ENCODE results near the gene SLC8A2.

DNA sequence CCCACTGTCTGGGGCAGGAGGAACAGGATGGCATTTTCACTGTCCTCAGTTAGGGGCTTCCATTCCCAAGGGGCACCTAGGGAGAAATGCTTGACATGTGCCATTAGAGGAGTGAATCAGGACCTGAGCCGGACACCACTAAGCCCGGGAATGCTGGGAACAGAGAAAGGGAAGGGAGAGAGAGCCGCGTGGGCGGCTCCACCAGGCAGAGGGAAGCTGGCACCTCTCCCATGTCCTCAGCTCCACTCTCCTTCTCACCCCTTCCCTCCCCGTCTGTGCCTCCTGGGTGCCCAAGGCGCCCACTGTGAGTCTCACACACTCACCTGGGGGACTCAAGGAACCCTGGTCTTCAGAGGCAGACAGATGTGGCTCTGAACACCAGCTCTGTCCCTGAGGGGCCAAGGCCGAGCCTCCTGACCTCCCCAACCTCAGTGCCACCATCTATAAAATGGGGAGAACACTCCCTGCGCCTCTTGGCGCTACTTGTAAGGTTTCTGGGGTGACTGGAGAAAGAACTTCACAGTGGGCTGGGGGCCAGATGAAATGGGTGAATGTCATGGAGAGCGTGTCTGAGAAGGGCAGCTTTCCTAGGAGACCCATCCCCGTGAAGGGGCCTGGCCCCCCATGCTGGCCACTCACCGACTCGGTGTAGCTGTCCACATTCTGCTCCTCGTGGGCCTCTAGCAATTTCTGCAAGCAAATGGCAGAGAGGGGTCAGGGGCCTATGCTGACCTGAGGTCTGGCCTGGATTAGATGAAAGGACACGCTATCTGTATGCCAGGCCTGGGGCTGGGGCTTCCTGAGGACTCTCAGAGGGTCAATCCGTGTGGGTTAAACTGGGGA is 17.6 kb upstream of the SLC8A2 start:
- TF ChIP-seq, protein P1, sequence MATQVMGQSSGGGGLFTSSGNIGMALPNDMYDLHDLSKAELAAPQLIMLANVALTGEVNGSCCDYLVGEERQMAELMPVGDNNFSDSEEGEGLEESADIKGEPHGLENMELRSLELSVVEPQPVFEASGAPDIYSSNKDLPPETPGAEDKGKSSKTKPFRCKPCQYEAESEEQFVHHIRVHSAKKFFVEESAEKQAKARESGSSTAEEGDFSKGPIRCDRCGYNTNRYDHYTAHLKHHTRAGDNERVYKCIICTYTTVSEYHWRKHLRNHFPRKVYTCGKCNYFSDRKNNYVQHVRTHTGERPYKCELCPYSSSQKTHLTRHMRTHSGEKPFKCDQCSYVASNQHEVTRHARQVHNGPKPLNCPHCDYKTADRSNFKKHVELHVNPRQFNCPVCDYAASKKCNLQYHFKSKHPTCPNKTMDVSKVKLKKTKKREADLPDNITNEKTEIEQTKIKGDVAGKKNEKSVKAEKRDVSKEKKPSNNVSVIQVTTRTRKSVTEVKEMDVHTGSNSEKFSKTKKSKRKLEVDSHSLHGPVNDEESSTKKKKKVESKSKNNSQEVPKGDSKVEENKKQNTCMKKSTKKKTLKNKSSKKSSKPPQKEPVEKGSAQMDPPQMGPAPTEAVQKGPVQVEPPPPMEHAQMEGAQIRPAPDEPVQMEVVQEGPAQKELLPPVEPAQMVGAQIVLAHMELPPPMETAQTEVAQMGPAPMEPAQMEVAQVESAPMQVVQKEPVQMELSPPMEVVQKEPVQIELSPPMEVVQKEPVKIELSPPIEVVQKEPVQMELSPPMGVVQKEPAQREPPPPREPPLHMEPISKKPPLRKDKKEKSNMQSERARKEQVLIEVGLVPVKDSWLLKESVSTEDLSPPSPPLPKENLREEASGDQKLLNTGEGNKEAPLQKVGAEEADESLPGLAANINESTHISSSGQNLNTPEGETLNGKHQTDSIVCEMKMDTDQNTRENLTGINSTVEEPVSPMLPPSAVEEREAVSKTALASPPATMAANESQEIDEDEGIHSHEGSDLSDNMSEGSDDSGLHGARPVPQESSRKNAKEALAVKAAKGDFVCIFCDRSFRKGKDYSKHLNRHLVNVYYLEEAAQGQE (IDR thresholded peaks at IDR 0.05; ENCODE audit: low read depth) = no peak
- TF ChIP-seq FOXM1 (IDR thresholded peaks at IDR 0.05; ENCODE audit: borderline replicate concordance, low read depth) (no peak), EP300 (IDR thresholded peaks at IDR 0.05; ENCODE audit: borderline replicate concordance) (no peak), RAD21 (IDR thresholded peaks at IDR 0.05; ENCODE audit: low read depth) (no peak), TCF12 (IDR thresholded peaks at IDR 0.05; ENCODE audit: low read depth) (no peak), NFIC (IDR thresholded peaks at IDR 0.05) (no peak), TAF1 (IDR thresholded peaks at IDR 0.05; ENCODE audit: low read depth) (no peak), ZBTB7A (IDR thresholded peaks at IDR 0.05; ENCODE audit: low read depth) (no peak), CEBPB (IDR thresholded peaks at IDR 0.05) (no peak)
- TF ChIP-seq, protein P2, sequence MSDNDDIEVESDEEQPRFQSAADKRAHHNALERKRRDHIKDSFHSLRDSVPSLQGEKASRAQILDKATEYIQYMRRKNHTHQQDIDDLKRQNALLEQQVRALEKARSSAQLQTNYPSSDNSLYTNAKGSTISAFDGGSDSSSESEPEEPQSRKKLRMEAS (IDR thresholded peaks at IDR 0.05) = no peak
- TF ChIP-seq, protein P3, sequence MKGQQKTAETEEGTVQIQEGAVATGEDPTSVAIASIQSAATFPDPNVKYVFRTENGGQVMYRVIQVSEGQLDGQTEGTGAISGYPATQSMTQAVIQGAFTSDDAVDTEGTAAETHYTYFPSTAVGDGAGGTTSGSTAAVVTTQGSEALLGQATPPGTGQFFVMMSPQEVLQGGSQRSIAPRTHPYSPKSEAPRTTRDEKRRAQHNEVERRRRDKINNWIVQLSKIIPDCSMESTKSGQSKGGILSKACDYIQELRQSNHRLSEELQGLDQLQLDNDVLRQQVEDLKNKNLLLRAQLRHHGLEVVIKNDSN (IDR thresholded peaks at IDR 0.05) = no peak

All from Ishikawa (cell line).